HG03066 (cell line): ENCODE results near the gene BZW2.

Experiments used
- ATAC-seq: cut with Tn5 transposase; IDR thresholded peaks from one replicate; pipeline ENCODE4 v1.9.1; 2021; ENCODE audit warnings: low read depth; ENCODE audit not compliant: unreplicated experiment

BZW2 gene

GRCh38 chr7:16744518-16745250, 98.7 kb downstream of the BZW2 start:
- no peak for ATAC-seq

GRCh38 chr7:16745645-16746044, 99.7 kb downstream of the BZW2 start:
- ATAC-seq = no peak

GRCh38 chr7:16747102-16747501, 101.1 kb downstream of the BZW2 start:
- no peak for ATAC-seq

- ATAC-seq = no peak
Measured at GRCh38 chr7:16753102-16753931, 107.3 kb downstream of the BZW2 start, which contains the start of gene TSPAN13. Gene TSPAN13, plus strand, starts transcription at chr7:16753755. Its CDS starts 213 bp downstream, at chr7:16753968.

DNA sequence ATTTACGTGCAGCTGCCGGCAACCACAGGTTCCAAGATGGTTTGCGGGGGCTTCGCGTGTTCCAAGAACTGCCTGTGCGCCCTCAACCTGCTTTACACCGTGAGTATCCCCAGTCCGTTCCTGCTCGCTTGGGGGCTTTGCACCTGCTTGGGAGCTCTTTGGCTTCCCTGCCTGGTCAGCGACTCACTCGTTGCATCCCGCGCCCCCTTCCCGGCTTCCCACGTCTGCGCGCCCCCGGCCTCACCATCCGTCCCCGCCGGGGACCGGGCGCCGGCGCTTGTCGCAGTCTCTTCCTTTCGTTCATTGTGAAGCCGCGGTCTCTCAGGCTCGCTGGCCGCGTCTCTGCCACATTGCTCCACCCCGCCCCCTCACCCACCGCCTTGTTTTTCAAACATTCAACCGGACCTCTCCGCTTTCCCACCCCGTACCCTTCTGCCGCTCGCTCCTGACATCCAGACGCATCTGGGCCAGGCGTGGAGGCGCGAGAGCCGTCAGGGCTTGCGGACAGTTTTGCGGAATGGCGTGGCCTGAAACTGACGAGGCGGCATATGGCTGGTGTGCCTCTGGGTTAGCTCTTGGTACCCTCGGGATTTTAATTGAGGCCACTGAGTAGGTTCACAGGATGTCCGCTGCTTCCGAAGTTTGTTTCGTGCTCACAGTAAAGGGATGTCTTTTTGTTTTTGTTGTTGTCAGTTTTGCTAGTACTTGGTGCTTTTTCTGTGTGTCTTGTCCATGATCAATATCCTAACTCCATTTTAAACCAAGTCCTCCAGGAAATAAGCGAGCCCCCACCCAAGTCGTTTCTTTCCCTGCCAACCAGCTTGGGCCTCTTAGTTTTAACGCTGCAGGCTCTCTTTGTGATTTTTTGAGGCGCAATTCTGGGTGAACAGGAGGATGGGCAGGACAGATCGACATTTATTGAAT, 108.2 kb downstream of the BZW2 start:
- ATAC-seq = no peak

DNA sequence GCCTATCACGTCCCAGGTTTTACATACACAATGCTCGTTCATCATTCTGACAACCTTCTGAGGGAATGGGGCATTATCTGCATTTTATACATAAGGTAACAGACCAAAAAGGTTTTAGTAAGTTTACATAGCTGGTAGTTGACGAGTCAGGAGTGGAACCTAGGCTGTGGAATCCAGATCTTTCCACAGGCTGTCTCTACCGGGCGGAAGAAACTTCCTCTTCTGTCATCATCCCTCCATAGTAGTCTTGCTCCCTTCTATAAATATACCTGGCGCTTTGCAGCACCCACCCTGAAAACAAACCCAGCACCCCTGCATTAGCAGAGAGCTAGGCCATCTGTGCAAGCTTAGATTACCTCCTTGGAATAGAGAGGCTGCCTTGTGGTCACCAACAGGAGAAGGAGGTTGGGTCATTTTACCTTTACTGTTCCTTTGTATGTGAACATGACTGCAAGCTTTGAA, 108.9 kb downstream of the BZW2 start:
- ATAC-seq = no peak

- no peak for ATAC-seq
Measured at GRCh38 chr7:16755397-16755796, 109.4 kb downstream of the BZW2 start.
